NCI-H446 treated with DMSO at 0.1 percent for 48 hours (cell line): ENCODE results near the gene LYZL4.
A peak's percentile ranks its signal among the peaks of the same experiment; 100 is the strongest.

Source experiments
- DNase-seq: peaks from one replicate; lab custom pipeline; 2025; lab: John Stamatoyannopoulos, UW

LYZL4 gene

GRCh38 chr3:42410370-42411131, at the start of gene LYZL4:
Gene LYZL4, minus strand, starts transcription at chr3:42410610. Its CDS starts 3,359 bp downstream, at chr3:42407251.
- no peak for DNase-seq

- no peak for DNase-seq
These were observed 48.7 kb upstream of the LYZL4 start for GRCh38 chr3:42459151-42459550.

GRCh38 chr3:42456211-42456610, 45.8 kb upstream of the LYZL4 start:
- no peak for DNase-seq

GRCh38 chr3:42451546-42452230, 41.3 kb upstream of the LYZL4 start:
- DNase-seq: no peak

GRCh38 chr3:42451116-42451515, 40.7 kb upstream of the LYZL4 start:
- DNase-seq: no peak

- no peak for DNase-seq
These were observed 40.2 kb upstream of the LYZL4 start for GRCh38 chr3:42450567-42450966.

GRCh38 chr3:42447481-42447880, 37.1 kb upstream of the LYZL4 start:
- no peak for DNase-seq

- DNase-seq: no peak
These were observed 36.0 kb upstream of the LYZL4 start for GRCh38 chr3:42446111-42447050.

- peak; percentile 6 for DNase-seq
These were observed 33.5 kb upstream of the LYZL4 start for GRCh38 chr3:42443819-42444436.

GRCh38 chr3:42443292-42443691, 32.9 kb upstream of the LYZL4 start:
- no peak for DNase-seq

GRCh38 chr3:42442640-42443039, 32.2 kb upstream of the LYZL4 start:
- no peak for DNase-seq

- no peak for DNase-seq
These were observed 31.4 kb upstream of the LYZL4 start for GRCh38 chr3:42441791-42442190.

- no peak for DNase-seq
These were observed 30.5 kb upstream of the LYZL4 start for GRCh38 chr3:42440924-42441323.

GRCh38 chr3:42439261-42440115, 29.1 kb upstream of the LYZL4 start:
- no peak for DNase-seq

GRCh38 chr3:42438758-42439157, 28.3 kb upstream of the LYZL4 start:
- DNase-seq: no peak

- DNase-seq: no peak
These were observed 27.8 kb upstream of the LYZL4 start for GRCh38 chr3:42438193-42438592.

GRCh38 chr3:42434777-42435380, 24.5 kb upstream of the LYZL4 start:
- DNase-seq: no peak

GRCh38 chr3:42432485-42432884, 22.1 kb upstream of the LYZL4 start:
- no peak for DNase-seq

- DNase-seq: no peak
These were observed 20.5 kb upstream of the LYZL4 start for GRCh38 chr3:42430781-42431532.

GRCh38 chr3:42428830-42429229, 18.4 kb upstream of the LYZL4 start:
- DNase-seq: no peak
